Renal pelvis (tissue), 4 donors: ENCODE measurements around the gene TNFSF13. TPM values are rescaled to one million over a fixed set of nuclear protein-coding genes. Genes with fewer than 3 reads are reported as not detected.

ENCODE experiments used
- DNase-seq: peaks from one replicate; pipeline ENCODE4 v3.0.0-alpha.2; 2013
- polyA plus RNA-seq, 3 donors: library from polyadenylated mRNA; unstranded; fragments of 120-200 nt; gene quantifications; one replicate each; pipeline ENCODE4 v1.2.1, GENCODE V29; 2013; ENCODE audit not compliant: insufficient read length in 3 of 3

TNFSF13 gene
- polyA plus RNA-seq, 3 donors: 12.8 to 18.2 (median 13.5) TPM

- no peak for DNase-seq
These were observed 9.0 kb upstream of the TNFSF13 start for GRCh38 chr17:7549401-7550055.

GRCh38 chr17:7550344-7550743 is 8.2 kb upstream of the TNFSF13 start:
- no peak for DNase-seq

- DNase-seq: no peak
These were observed 7.2 kb upstream of the TNFSF13 start for GRCh38 chr17:7551396-7551795.

- no peak for DNase-seq
These were observed 5.9 kb upstream of the TNFSF13 start for GRCh38 chr17:7552621-7553051.

- DNase-seq: no peak
These were observed 5.2 kb upstream of the TNFSF13 start for GRCh38 chr17:7553356-7553755.

GRCh38 chr17:7555320-7555948 is 3.1 kb upstream of the TNFSF13 start:
- no peak for DNase-seq

GRCh38 chr17:7556627-7557026 is 1.9 kb upstream of the TNFSF13 start:
- no peak for DNase-seq

- no peak for DNase-seq
These were observed 1.3 kb upstream of the TNFSF13 start for GRCh38 chr17:7557147-7557764.

GRCh38 chr17:7557775-7558543 is 591 bp upstream of the TNFSF13 start:
- peak; percentile 76 for DNase-seq

GRCh38 chr17:7559320-7560171 is 996 bp downstream of the TNFSF13 start:
- no peak for DNase-seq

GRCh38 chr17:7560172-7561027 is 1.9 kb downstream of the TNFSF13 start:
- DNase-seq: peak; percentile 74

GRCh38 chr17:7561028-7561575 is 2.6 kb downstream of the TNFSF13 start:
- DNase-seq: peak; percentile 87

GRCh38 chr17:7561589-7562207 is 3.1 kb downstream of the TNFSF13 start, which contains the start of gene SENP3:
SENP3 (plus strand) TSS chr17:7561919; CDS start chr17:7563077, 1,158 bp downstream.
- DNase-seq: peak; percentile 90

- DNase-seq: no peak
These were observed 3.7 kb downstream of the TNFSF13 start for GRCh38 chr17:7562208-7562605.

GRCh38 chr17:7563115-7563869 is 4.7 kb downstream of the TNFSF13 start:
- DNase-seq: no peak

GRCh38 chr17:7569571-7569970 is 11.0 kb downstream of the TNFSF13 start:
- no peak for DNase-seq

GRCh38 chr17:7570351-7570750 is 11.8 kb downstream of the TNFSF13 start:
- DNase-seq: no peak

- no peak for DNase-seq
These were observed 13.7 kb downstream of the TNFSF13 start for GRCh38 chr17:7572338-7572587.
